B cell (primary cell): ENCODE results near the gene VAC14. TPM values are rescaled to one million over a fixed set of nuclear protein-coding genes. Genes with fewer than 3 reads are reported as not detected.

ENCODE experiments used
- ATAC-seq: fragments of 200-7000 bp; cut with Tn5 transposase; one replicate; pipeline ENCODE4 v1.10.0; 2021; ENCODE audit warnings: low read depth, mild to moderate bottlenecking, moderate number of reproducible peaks, moderate library complexity
- CTCF ChIA-PET: fragments of 350-600 bp; sonication (Branson Sonifier 250); formaldehyde crosslinking; loops from one replicate; lab custom pipeline; 2021; ENCODE audit warnings: antibody characterized with exemption, inconsistent platforms; lab: Charles Lee
- POLR2A ChIA-PET: fragments of 350-600 bp; sonication (Branson Sonifier 250); formaldehyde crosslinking; loops from one replicate; lab custom pipeline; 2021; ENCODE audit warnings: antibody characterized with exemption; lab: Charles Lee
- DNase-seq: peaks from one replicate; pipeline ENCODE4 v3.0.0; 2013
- H2AFZ ChIP-seq: 2 replicates; pipeline ENCODE4 v1.6.1; 2012; ENCODE audit warnings: mild to moderate bottlenecking, low read depth, low read length; ENCODE audit not compliant: insufficient read depth, poor library complexity, severe bottlenecking
- H3K27ac ChIP-seq, 2 donors: 1 replicate in 1 of 2; 2 replicates in 1 of 2; pipeline ENCODE4 v1.5.1; 2012 to 2013; ENCODE audit warnings: low read length in 2 of 2, mild to moderate bottlenecking in 2 of 2, moderate library complexity in 1 of 2
- H3K27me3 ChIP-seq, 4 experiments: fragments of 200-600 bp in 1 of 4; sonication (generic) in 1 of 4; replicated peaks in 1 of 4; 1 replicate in 2 of 4; 2 replicates in 2 of 4; pipeline versions ENCODE4 v1.6.1 to v1.7.0; 2013 to 2016; ENCODE audit warnings: low read length in 3 of 4, mild to moderate bottlenecking in 2 of 4, mixed read lengths in 1 of 4, moderate library complexity in 1 of 4; ENCODE audit not compliant: insufficient read depth in 4 of 4, control insufficient read depth in 3 of 4; ENCODE audit errors: control extremely low read depth in 1 of 4
- H3K36me3 ChIP-seq, 2 experiments: replicated peaks in 1 of 2; 1 replicate in 1 of 2; 2 replicates in 1 of 2; pipeline versions ENCODE4 v1.6.1 to v1.7.1; 2013; ENCODE audit warnings: low read length in 1 of 2; ENCODE audit not compliant: insufficient read depth in 2 of 2, control insufficient read depth in 1 of 2; ENCODE audit errors: control extremely low read depth in 1 of 2, extremely low read depth in 1 of 2
- H3K4me1 ChIP-seq, 2 donors: fragments of 200-600 bp in 1 of 2; sonication (generic) in 1 of 2; 1 replicate in 1 of 2; 2 replicates in 1 of 2; pipeline versions ENCODE4 v1.5.1 to v1.6.1; 2013 to 2017; ENCODE audit warnings: low read length in 2 of 2; ENCODE audit not compliant: control insufficient read depth in 2 of 2, insufficient read depth in 2 of 2
- H3K4me2 ChIP-seq: replicated peaks from 2 replicates; pipeline ENCODE3; 2012; ENCODE audit warnings: mild to moderate bottlenecking, low read depth, low read length; ENCODE audit not compliant: poor library complexity, severe bottlenecking
- H3K4me3 ChIP-seq, 5 experiments: fragments of 200-600 bp in 1 of 5; sonication (generic) in 1 of 5; 1 replicate in 3 of 5; 2 replicates in 2 of 5; pipeline versions ENCODE4 v1.5.1 to v1.7.0; 2011 to 2016; ENCODE audit warnings: low read length in 4 of 5, mild to moderate bottlenecking in 4 of 5, low read depth in 2 of 5, control low read depth in 1 of 5, moderate library complexity in 1 of 5; ENCODE audit not compliant: insufficient read depth in 1 of 5; ENCODE audit errors: control extremely low read depth in 1 of 5, extremely low read depth in 1 of 5
- H3K79me2 ChIP-seq: fragments of 200-600 bp; sonication (generic); one replicate; pipeline ENCODE4 v1.6.0; 2016; ENCODE audit warnings: low read length; ENCODE audit not compliant: control insufficient read depth, insufficient read depth
- H3K9ac ChIP-seq: fragments of 200-600 bp; sonication (generic); 2 replicates; pipeline ENCODE4 v1.6.1; 2017; ENCODE audit warnings: mild to moderate bottlenecking, low read length, moderate library complexity
- H3K9me3 ChIP-seq, 3 donors: one replicate each; pipeline versions ENCODE4 v1.6.1 to v1.7.1; 2013; ENCODE audit warnings: low read length in 2 of 3; ENCODE audit not compliant: control insufficient read depth in 2 of 3, insufficient read depth in 1 of 3; ENCODE audit errors: control extremely low read depth in 1 of 3
- H4K20me1 ChIP-seq: 2 replicates; pipeline ENCODE4 v1.6.0; 2012; ENCODE audit warnings: mild to moderate bottlenecking, low read length; ENCODE audit not compliant: insufficient read depth, control insufficient read depth, poor library complexity, severe bottlenecking
- H3K27ac Mint-ChIP-seq: one replicate; pipeline ENCODE4 v1.8.0; 2021; ENCODE audit warnings: mixed read lengths
- H3K27me3 Mint-ChIP-seq: one replicate; pipeline ENCODE4 v1.8.0; 2021; ENCODE audit warnings: mixed read lengths
- H3K4me1 Mint-ChIP-seq: one replicate; pipeline ENCODE4 v1.8.0; 2021; ENCODE audit warnings: mixed read lengths
- H3K4me3 Mint-ChIP-seq: one replicate; pipeline ENCODE4 v1.8.0; 2021; ENCODE audit warnings: mixed read lengths
- H3K9me3 Mint-ChIP-seq: one replicate; pipeline ENCODE4 v1.8.0; 2022; ENCODE audit warnings: mixed read lengths; ENCODE audit not compliant: insufficient read depth
- CTCF ChIP-seq: fragments of 200-600 bp; IDR thresholded peaks from one replicate; pipeline ENCODE4 v1.8.0; 2022; ENCODE audit warnings: antibody characterized with exemption, mild to moderate bottlenecking
- EZH2 ChIP-seq: IDR thresholded peaks from 2 replicates; pipeline ENCODE4 v1.6.1; 2012; ENCODE audit warnings: borderline replicate concordance, low read depth, mild to moderate bottlenecking, moderate library complexity, low read length; ENCODE audit not compliant: insufficient read depth, poor library complexity, severe bottlenecking
- WGBS: methylation state at CpG from one replicate; pipeline ENCODE4 v1.1.5; 2013; ENCODE audit warnings: missing lambda C conversion rate; ENCODE audit not compliant: insufficient coverage; 5-methylcytosine and 5-hydroxymethylcytosine counted together
- intact Hi-C: fragments of 100-400 bp; cut with micrococcal nuclease; formaldehyde crosslinking; loops from one replicate; pipeline ENCODE4 v1.10.0; 2022
- polyA plus RNA-seq: library from polyadenylated mRNA; depleted of rRNA; stranded (reverse); fragments of >200 nt; gene quantifications from 2 replicates; pipeline ENCODE4 v1.2.3, GENCODE V29; 2012
- total RNA-seq, 2 donors: library from RNA; stranded (reverse); fragments of 120-200 nt in 1 of 2; gene quantifications; 1 replicate in 1 of 2; 2 replicates in 1 of 2; pipeline versions ENCODE4 v1.2.3 to v1.2.4, GENCODE V29; 2013 to 2022

The VAC14 gene
- total and polyA plus RNA-seq, 2 donors (not counting 1 experiment from before 2014, with no cell fraction given), result 42.6 to 64.7 TPM

GRCh38 chr16:70697594-70698170, 103.3 kb downstream of the VAC14 start:
- Mint-ChIP-seq H3K27me3 (no peaks in the 10 kb centered on the region), H3K4me3 (no peak overlapping the region), H3K9me3 (no peaks in the 10 kb centered on the region), H3K4me1 (no peaks in the 10 kb centered on the region), H3K27ac (no peak overlapping the region)
- TF ChIP-seq CTCF (no peak), EZH2 (no peak)
- peaks cover 0 to 14% of the 10 kb centered on the region in 2 experiments for H3K36me3 ChIP-seq
- peaks cover 8% of the 10 kb centered on the region for H4K20me1 ChIP-seq
- ATAC-seq, result no peak
- H3K4me2 ChIP-seq, result no peak overlapping the region
- intact Hi-C loops, result no loop called here
- no peak overlapping the region for H3K4me3 ChIP-seq
- ChIA-PET POLR2A (no interaction called here), CTCF (no interaction called here)
- no peak overlapping the region for H3K9ac ChIP-seq
- H3K27me3 ChIP-seq, result no peaks in the 10 kb centered on the region
- H2AFZ ChIP-seq, result no peak overlapping the region
- H3K4me1 ChIP-seq, result no peaks in the 10 kb centered on the region
- no peaks in the 10 kb centered on the region for H3K79me2 ChIP-seq
- DNase-seq, result no peak
- no peak overlapping the region for H3K27ac ChIP-seq
- H3K9me3 ChIP-seq, result no peaks in the 10 kb centered on the region
- 88% methylated on average over 13 of the region's 14 CpGs for WGBS

- no peaks in the 10 kb centered on the region for H3K79me2 ChIP-seq
- Mint-ChIP-seq H3K27ac (no peak overlapping the region), H3K9me3 (no peaks in the 10 kb centered on the region), H3K27me3 (no peaks in the 10 kb centered on the region), H3K4me3 (no peak overlapping the region), H3K4me1 (no peaks in the 10 kb centered on the region)
- intact Hi-C loops, result no loop called here
- H3K36me3 ChIP-seq, result peaks cover 0 to 14% of the 10 kb centered on the region in 2 experiments
- no peaks in the 10 kb centered on the region for H3K27me3 ChIP-seq
- WGBS, result 25% methylated on average over 12 of the region's 19 CpGs
- H3K9ac ChIP-seq, result no peak overlapping the region
- H3K4me2 ChIP-seq, result no peak overlapping the region
- no peak overlapping the region for H3K27ac ChIP-seq
- ChIA-PET POLR2A (no interaction called here), CTCF (no interaction called here)
- TF ChIP-seq CTCF (no peak), EZH2 (no peak)
- H3K4me3 ChIP-seq, result no peak overlapping the region
- DNase-seq, result no peak
- no peaks in the 10 kb centered on the region for H3K4me1 ChIP-seq
- peaks cover 8% of the 10 kb centered on the region for H4K20me1 ChIP-seq
- no peak overlapping the region for H2AFZ ChIP-seq
- ATAC-seq, result no peak
- H3K9me3 ChIP-seq, result no peaks in the 10 kb centered on the region
Observed at GRCh38 chr16:70696952-70697593, 103.9 kb downstream of the VAC14 start.
